Stimulated activated CD4-positive, alpha-beta T cell treated with anti-CD3 and anti-CD28 coated beads, Interleukin-2, amount 100 ng/mL, for 4 hours (primary cell): ENCODE measurements around the gene MMP17.

Source experiments
- DNase-seq: peaks from one replicate; pipeline ENCODE4 v3.0.0-alpha.2; 2020; ENCODE audit warnings: low read depth

MMP17 gene

GRCh38 chr12:131830914-131831571 lies 2.9 kb downstream of the MMP17 start:
- DNase-seq, result peak; percentile 39

GRCh38 chr12:131831635-131832041 lies 3.4 kb downstream of the MMP17 start:
- DNase-seq, result no peak

- DNase-seq, result no peak
These were observed 4.4 kb downstream of the MMP17 start for GRCh38 chr12:131832321-131833231.

GRCh38 chr12:131833288-131833895 lies 5.2 kb downstream of the MMP17 start:
- no peak for DNase-seq

- DNase-seq, result no peak
These were observed 5.9 kb downstream of the MMP17 start for GRCh38 chr12:131833896-131834641.

GRCh38 chr12:131834798-131835615 lies 6.8 kb downstream of the MMP17 start:
- DNase-seq, result no peak

- no peak for DNase-seq
These were observed 7.5 kb downstream of the MMP17 start for GRCh38 chr12:131835616-131836171.

GRCh38 chr12:131836193-131836592 lies 8.0 kb downstream of the MMP17 start:
- DNase-seq, result no peak

GRCh38 chr12:131836714-131837397 lies 8.7 kb downstream of the MMP17 start:
- no peak for DNase-seq

- DNase-seq, result no peak
These were observed 12.6 kb downstream of the MMP17 start for GRCh38 chr12:131840643-131841416.

- DNase-seq, result no peak
These were observed 13.4 kb downstream of the MMP17 start for GRCh38 chr12:131841547-131841946.

- no peak for DNase-seq
These were observed 14.0 kb downstream of the MMP17 start for GRCh38 chr12:131842169-131842568.

GRCh38 chr12:131843527-131843926 lies 15.3 kb downstream of the MMP17 start:
- no peak for DNase-seq

GRCh38 chr12:131844140-131844539 lies 15.9 kb downstream of the MMP17 start:
- DNase-seq, result no peak

- no peak for DNase-seq
These were observed 16.5 kb downstream of the MMP17 start for GRCh38 chr12:131844656-131845055.

GRCh38 chr12:131845121-131845520 lies 16.9 kb downstream of the MMP17 start:
- DNase-seq, result no peak

GRCh38 chr12:131847456-131847855 lies 19.3 kb downstream of the MMP17 start:
- DNase-seq, result no peak

- DNase-seq, result no peak
These were observed 20.6 kb downstream of the MMP17 start for GRCh38 chr12:131848753-131849152.

- no peak for DNase-seq
These were observed 21.7 kb downstream of the MMP17 start for GRCh38 chr12:131849700-131850553.
